Activated CD8-positive, alpha-beta memory T cell treated with anti-CD3 and anti-CD28 coated beads, Interleukin-2, amount 50 U/mL, for 4 hours (primary cell): ENCODE measurements around the gene P4HTM.
A peak's percentile ranks its signal among the peaks of the same experiment; 100 is the strongest.

Experiments
- DNase-seq: peaks from one replicate; pipeline ENCODE4 v3.0.0-alpha.2; 2020

P4HTM gene

DNA sequence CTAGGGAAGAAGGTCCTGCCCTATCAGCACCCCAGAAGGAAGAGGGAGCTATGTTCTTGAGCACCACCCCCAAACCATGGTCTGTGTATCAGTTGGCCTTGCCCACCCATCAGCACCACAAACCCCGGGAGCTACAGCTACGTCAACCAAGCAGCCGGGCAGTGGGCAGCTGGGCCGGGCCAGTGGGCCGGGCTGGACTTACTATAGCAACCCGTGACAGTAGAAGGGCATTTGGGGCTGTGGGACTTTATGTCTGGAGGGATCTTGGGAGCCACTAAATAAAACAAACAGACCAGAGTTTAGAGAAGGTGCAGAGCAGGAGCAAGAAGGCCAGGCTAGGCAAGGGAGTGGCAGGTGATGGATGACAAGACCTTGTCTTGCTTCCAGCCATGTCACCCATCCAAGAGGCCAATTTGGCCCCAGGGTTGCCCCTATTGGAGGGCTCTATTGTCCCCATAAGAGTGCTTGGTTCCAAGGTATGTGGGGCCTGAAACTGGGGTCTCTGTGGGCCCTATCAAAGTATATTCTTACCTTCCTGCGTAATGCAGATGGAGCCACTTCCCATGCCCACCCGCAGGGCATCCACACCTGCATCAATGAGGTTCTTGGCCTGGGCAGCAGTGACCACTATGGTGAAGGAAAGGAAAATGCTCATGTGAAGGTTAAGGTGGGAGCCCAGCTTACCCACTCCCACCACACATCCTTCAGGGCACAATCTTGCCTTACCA lies 35.9 kb downstream of the P4HTM start:
- no peak for DNase-seq

- no peak for DNase-seq
These were observed 36.5 kb downstream of the P4HTM start for GRCh38 chr3:49026536-49026935.

- DNase-seq: no peak
These were observed 37.6 kb downstream of the P4HTM start for GRCh38 chr3:49027634-49028033.

DNA sequence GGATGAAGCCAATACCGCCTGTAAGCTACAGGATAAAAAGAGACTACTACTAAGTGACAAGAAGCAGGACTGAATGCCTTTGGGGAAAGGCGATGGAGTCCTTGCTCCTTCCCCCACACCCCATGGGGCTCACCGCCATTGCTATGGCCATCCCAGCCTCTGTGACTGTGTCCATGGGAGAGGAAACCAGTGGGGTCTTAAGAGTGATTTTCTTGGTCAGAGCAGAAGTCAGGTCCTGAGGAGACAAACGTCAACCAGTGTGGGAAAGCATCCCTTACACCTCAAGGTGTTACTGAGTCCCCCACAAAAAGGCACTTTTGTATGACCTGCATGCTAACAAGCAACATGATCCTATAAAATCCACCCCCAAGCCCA lies 38.2 kb downstream of the P4HTM start:
- no peak for DNase-seq

DNA sequence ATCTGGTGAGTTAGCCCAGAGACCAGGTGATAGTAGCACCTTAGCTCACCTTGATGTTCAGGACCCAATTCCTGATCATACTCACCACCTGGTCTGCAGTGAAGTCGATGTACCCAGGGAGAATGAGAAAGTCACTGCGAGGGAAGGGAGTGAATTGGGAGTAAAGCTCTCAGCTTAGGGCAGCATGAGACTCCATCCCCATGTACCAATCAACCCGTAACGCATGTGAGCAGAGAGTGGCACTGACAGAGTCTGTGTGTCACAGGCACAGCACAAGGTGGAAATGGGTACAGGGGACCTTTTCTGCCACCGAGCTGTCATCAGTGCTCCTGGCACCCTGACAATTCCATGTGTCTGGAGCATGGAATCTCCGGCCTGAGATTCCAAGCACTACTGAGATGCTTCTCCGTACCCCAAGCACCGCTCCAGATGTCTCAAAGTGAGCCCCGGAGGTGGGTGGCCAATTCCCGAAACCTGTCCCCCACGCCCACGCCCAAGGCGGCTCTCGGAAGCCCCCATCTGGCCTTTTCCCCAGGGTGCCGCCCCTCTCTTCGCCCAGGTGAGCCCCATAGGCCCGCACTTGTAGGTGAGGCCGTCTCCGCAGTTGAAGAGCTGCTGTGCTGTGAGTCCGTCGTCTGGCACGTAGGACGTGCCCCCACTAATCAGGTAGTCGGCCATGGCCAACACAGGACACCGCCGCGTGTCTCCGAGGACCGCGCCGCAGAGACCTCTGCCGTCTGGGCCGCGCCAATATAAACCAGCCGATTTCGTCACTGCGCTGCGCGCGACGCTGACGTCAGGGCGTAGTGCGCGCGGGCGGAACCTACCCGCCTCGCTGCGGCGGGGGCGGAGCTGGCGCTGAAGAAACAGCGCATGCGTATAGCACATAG lies 38.9 kb downstream of the P4HTM start, which contains the start of gene IMPDH2:
Gene IMPDH2, minus strand, starts transcription at position 726 of the 890 bp plus-strand sequence. Its CDS starts 48 bp downstream, at position 678.
- peak; percentile 94 for DNase-seq

- no peak for DNase-seq
These were observed 39.5 kb downstream of the P4HTM start for GRCh38 chr3:49029563-49029884.

DNA sequence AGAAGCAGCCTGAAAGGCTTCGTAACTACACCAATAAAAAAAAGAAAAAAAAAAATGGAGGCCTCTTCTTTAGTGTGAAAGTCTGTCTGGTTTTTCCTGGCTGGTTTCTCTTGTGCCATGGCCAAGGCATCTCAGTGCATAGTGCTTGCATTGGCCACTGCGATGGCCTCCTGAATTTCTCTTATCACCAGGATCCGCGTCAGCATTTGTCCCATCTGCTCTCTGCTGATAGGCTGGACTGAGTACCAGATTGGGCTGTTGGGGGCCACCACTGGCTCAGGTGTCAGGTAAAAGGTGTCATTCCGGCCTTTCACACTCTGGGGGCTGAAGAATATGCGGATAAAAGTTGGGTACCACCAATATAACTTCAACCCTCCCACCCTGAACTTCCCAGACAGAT lies 40.3 kb downstream of the P4HTM start:
- DNase-seq: no peak

GRCh38 chr3:49032646-49033304 lies 42.7 kb downstream of the P4HTM start:
- DNase-seq: no peak

DNA sequence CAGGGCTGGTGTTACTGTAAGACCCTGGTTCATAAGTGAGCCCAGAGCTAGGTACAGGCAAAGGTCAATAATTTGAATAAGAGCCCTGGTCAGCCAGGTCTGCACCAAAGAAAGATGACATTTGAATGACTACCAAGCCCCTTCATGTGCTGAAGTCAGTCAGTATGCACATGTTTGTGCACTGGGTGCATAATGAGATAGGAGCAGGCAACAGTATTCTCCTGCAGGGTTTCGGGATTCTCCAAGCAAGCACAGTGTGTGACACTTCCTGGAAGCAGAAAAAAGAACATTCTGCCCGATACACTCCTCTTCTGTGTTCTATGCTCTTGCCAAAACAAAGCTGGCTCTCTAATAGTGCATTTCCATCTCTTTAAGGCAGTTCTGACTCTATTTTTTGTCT lies 44.6 kb downstream of the P4HTM start:
- DNase-seq: no peak

GRCh38 chr3:49035281-49035680 lies 45.2 kb downstream of the P4HTM start:
- no peak for DNase-seq

GRCh38 chr3:49053543-49053942 lies 63.5 kb downstream of the P4HTM start:
- no peak for DNase-seq

DNA sequence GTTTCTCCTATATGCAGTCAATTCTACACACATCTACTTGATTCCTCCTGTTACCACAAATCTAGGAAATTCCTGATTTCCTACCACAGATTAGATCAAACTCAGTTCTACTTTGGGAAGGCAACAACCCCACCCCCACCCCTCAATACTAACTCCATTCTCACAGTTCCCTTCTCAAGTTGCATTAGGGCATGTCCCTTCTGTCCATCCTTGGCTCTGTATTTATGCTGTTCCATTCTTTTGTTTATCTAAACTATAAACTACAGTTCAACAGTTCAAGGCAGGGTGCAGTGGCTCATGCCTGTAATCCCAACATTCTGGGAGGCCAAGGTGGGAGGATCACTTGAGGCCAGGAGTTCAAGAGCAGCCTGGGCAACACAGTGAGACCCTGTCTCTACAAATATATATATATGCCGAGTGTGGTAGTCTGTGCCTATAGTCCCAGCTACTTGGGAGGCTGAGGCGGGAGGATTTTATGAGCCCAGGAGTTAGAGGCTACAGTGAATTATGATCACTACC lies 64.4 kb downstream of the P4HTM start:
- no peak for DNase-seq
